Fibroblast of mammary gland (primary cell): ENCODE results near the gene KRT13.

Experiments
- DNase-seq: peaks from one replicate; pipeline ENCODE4 v3.0.0-alpha.2; 2010; ENCODE audit warnings: low read depth
- H3K4me3 ChIP-seq: 2 replicates; pipeline ENCODE4 v1.5.1; 2011; ENCODE audit warnings: low read depth, mild to moderate bottlenecking, low read length, moderate library complexity; ENCODE audit not compliant: control insufficient read depth
- CTCF ChIP-seq: conservative IDR thresholded peaks from 2 replicates; pipeline ENCODE4 v1.5.1; 2011; ENCODE audit warnings: low read depth, low read length, inconsistent platforms; ENCODE audit not compliant: control insufficient read depth, insufficient read depth

KRT13 gene

GRCh38 chr17:41505809-41506767, 676 bp upstream of the KRT13 start:
- no peak for DNase-seq
- TF ChIP-seq CTCF, result no peak
- no peak overlapping the region for H3K4me3 ChIP-seq

- H3K4me3 ChIP-seq, result no peak overlapping the region
- TF ChIP-seq CTCF, result no peak
- no peak for DNase-seq
These were observed 1.0 kb downstream of the KRT13 start for GRCh38 chr17:41504246-41504977.

GRCh38 chr17:41503202-41503601, 2.2 kb downstream of the KRT13 start:
- no peak overlapping the region for H3K4me3 ChIP-seq
- no peak for TF ChIP-seq CTCF
- no peak for DNase-seq

GRCh38 chr17:41500131-41500911, 5.1 kb downstream of the KRT13 start:
- no peak overlapping the region for H3K4me3 ChIP-seq
- no peak for TF ChIP-seq CTCF
- peak; percentile 65 for DNase-seq

GRCh38 chr17:41499714-41500113, 5.7 kb downstream of the KRT13 start:
- TF ChIP-seq CTCF, result no peak
- no peak for DNase-seq
- H3K4me3 ChIP-seq, result no peak overlapping the region

GRCh38 chr17:41498276-41498675, 7.1 kb downstream of the KRT13 start:
- peak; percentile 3 for DNase-seq
- no peak for TF ChIP-seq CTCF

More at GRCh38 chr17:41498276-41498675, 7.1 kb downstream of the KRT13 start:
- no peak overlapping the region for H3K4me3 ChIP-seq
